ENCODE results near the gene BSN.

The BSN gene

GRCh38 chr3:49553324-49553691, 969 bp upstream of the BSN start:
- no peaks in the 10 kb centered on the region for H3K36me3 ChIP-seq (ENCODE audit: control insufficient read depth in 2 of 2, insufficient read depth in 1 of 2, low read length in 2 of 2)
- CTCF ChIA-PET = interaction anchor here (0.5 to 3.9 kb wide), 2 partner anchors 13 to 701 kb away, joined by 3 to 24 read pairs; no protein-coding TSS in a partner anchor
- no peaks in the 10 kb centered on the region for H3K9me3 ChIP-seq (ENCODE audit: control insufficient read depth, insufficient read depth, low read depth, low read length)
- TF ChIP-seq ZBTB21 (tag by site-specific recombination; IDR thresholded peaks at IDR 0.05) (peak; percentile 68), ZBTB48 (tag by site-specific recombination; IDR thresholded peaks at IDR 0.05) (no peak), ZNF660 (tag by site-specific recombination; IDR thresholded peaks at IDR 0.05) (0 out of 2 replicates have a peak, but pooled peaks have one; percentile 31), ZBTB8A (tag by site-specific recombination; IDR thresholded peaks at IDR 0.05) (0 out of 2 replicates have a peak, but pooled peaks have one; percentile 17), PRDM1 (tag by site-specific recombination; IDR thresholded peaks at IDR 0.05) (peak; percentile 38; the same call in 1 of the 2 replicates), ZNF558 (tag by site-specific recombination; IDR thresholded peaks at IDR 0.05) (0 out of 2 replicates have a peak, but pooled peaks have one; percentile 11), ZNF362 (tag by site-specific recombination; IDR thresholded peaks at IDR 0.05) (no peak), ZNF211 (tag by site-specific recombination; IDR thresholded peaks at IDR 0.05; ENCODE audit: low read depth) (no peak), ATF2 (tag by site-specific recombination; IDR thresholded peaks at IDR 0.05; ENCODE audit: low read depth) (peak; percentile 83), ZSCAN23 (tag by site-specific recombination; IDR thresholded peaks at IDR 0.05) (no peak), ZNF202 (tag by site-specific recombination; IDR thresholded peaks at IDR 0.05; ENCODE audit: borderline replicate concordance) (no peak), ZNF629 (tag by site-specific recombination; IDR thresholded peaks at IDR 0.05) (peak; percentile 84)
- POLR2A ChIA-PET = interaction anchor here (1.3 kb wide), 1 partner anchor 14 kb away, joined by 4 read pairs; no protein-coding TSS in a partner anchor
- H3K4me1 ChIP-seq (ENCODE audit: control insufficient read depth, insufficient read depth, low read length) = no peaks in the 10 kb centered on the region
- peak overlapping the region; percentile 42; the same call in 1 of the 2 replicates for H3K27ac ChIP-seq (ENCODE audit: extremely low read depth, low read depth, low read length)
- peak overlapping the region; percentile 45 for H3K4me3 ChIP-seq (ENCODE audit: low read depth, low read length)

- no peak overlapping the region for H3K27ac ChIP-seq (ENCODE audit: extremely low read depth, low read depth, low read length)
- TF ChIP-seq ZNF610 (tag by site-specific recombination; IDR thresholded peaks at IDR 0.05; ENCODE audit: borderline replicate concordance) (no peak), ZBTB20 (tag by site-specific recombination; IDR thresholded peaks at IDR 0.05) (peak; percentile 56), WT1 (tag by site-specific recombination; IDR thresholded peaks at IDR 0.05) (no peak), REST (tag by site-specific recombination; IDR thresholded peaks at IDR 0.05) (peak; percentile 43; the same call in 1 of the 2 replicates), BCL11B (tag by site-specific recombination; IDR thresholded peaks at IDR 0.05; ENCODE audit: low read depth) (peak; percentile 62; the same call in 1 of the 2 replicates)
- H3K4me3 ChIP-seq (ENCODE audit: low read depth, low read length) = peak overlapping the region; percentile 45
- H3K36me3 ChIP-seq (ENCODE audit: control insufficient read depth in 2 of 2, insufficient read depth in 1 of 2, low read length in 2 of 2) = no peaks in the 10 kb centered on the region
- H3K4me1 ChIP-seq (ENCODE audit: control insufficient read depth, insufficient read depth, low read length) = no peaks in the 10 kb centered on the region
- CTCF ChIA-PET = interaction anchor here (1.1 to 3.9 kb wide), 2 partner anchors 15 to 117 kb away, joined by 9 to 24 read pairs; no protein-coding TSS in a partner anchor
- POLR2A ChIA-PET = no interaction called here
- no peaks in the 10 kb centered on the region for H3K9me3 ChIP-seq (ENCODE audit: control insufficient read depth, insufficient read depth, low read depth, low read length)
These were observed 472 bp downstream of the BSN start for GRCh38 chr3:49554633-49555265.
